ENCODE data around the gene JADE2. TPM values are rescaled to one million over a fixed set of nuclear protein-coding genes. Genes with fewer than 3 reads are reported as not detected.
A peak's percentile ranks its signal among the peaks of the same experiment; 100 is the strongest.
"Not testable (repeated sequence)": the region's sequence is repeated elsewhere in the genome, so short reads cannot be mapped to it uniquely, and the experiment has no call there.

The JADE2 gene
- total RNA-seq, 1 donor from 2014 or later = 70.9 TPM

DNA sequence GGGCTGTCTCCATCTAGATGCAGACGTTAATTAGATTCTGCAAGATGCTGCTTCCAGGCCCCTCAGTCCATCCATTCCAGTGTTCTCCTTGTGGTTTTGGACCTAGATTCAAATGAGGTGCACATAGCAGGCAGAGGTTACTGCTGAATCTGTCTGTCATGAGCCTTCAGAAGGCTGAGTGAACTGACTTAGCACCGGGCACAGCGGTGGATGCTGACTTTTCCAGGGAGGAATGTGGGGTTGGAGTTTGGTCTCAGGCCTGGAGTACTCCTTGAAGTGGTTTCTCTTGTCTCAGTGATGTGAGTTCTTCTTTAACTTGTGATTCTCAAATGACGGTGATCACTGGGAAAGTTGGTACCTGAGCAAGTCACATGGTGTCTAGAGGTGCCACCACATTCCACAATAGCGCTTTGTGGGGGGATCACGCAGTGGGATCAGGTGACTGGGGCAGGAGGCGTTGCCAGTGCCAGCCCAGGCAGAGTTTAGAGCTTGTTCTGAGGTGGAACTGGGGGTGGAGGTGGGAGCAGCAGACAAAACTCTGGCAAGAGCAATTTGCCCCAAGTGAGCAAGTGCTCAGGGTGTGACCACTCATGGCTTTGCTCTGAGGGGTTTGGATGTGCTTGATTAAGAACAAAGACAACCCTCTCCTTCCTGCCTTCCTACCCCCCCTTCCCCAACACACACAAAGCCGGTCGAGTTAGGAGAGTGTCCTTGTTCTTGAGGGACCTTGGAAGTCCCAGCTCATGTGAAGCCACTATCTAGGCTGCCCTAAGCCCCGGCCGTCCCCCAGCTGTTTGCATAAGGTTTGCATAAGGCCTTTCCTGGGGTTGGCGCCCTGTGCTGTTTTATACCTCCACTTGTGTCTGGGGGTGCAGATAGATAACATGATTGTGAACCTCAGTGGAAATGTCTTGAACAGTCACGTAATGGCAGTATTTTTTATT lies 25.1 kb downstream of the JADE2 start:
- H3K36me3 ChIP-seq = peaks cover 0 to 14% of the 10 kb centered on the region in 2 donors
- H3K9me3 ChIP-seq = no peaks in the 10 kb centered on the region
- intact Hi-C loops (cut with DNase I) = no loop called here
- no peaks in the 10 kb centered on the region for H3K27me3 ChIP-seq
- no peak overlapping the region for H3K4me3 ChIP-seq
- no peak for DNase-seq (ENCODE audit: low spot score in 2 of 2)
- H3K4me1 ChIP-seq = peaks cover 24 to 88% of the 10 kb centered on the region in 2 donors
- TF ChIP-seq CTCF (IDR thresholded peaks at IDR 0.05) = no peak
- H3K27ac ChIP-seq = peak overlapping the region; percentile 88 to 93

DNA sequence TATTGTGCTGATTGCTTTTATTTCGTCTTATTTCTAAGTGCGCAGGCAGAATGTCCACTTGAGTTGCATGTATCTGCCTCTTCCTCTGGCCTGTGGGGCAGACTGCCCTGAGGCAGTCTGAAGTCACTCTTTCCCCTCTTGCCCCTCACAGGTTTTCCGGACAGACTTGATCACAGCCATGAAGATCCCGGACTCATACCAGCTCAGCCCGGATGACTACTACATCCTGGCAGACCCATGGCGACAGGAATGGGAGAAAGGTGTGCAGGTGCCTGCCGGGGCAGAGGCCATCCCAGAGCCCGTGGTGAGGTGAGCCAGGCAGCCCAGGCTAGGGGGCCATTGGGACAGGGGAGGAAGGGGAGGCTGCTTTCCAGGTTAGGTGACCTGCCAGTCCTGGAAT lies 26.4 kb downstream of the JADE2 start:
- no peak for TF ChIP-seq CTCF (IDR thresholded peaks at IDR 0.05)
- DNase-seq (ENCODE audit: low spot score in 2 of 2) = no peak
- peaks cover 22 to 86% of the 10 kb centered on the region in 2 donors for H3K4me1 ChIP-seq
- H3K27ac ChIP-seq = peak overlapping the region; percentile 88 to 93
- peaks cover 0 to 14% of the 10 kb centered on the region in 2 donors for H3K36me3 ChIP-seq
- no peaks in the 10 kb centered on the region for H3K9me3 ChIP-seq
- no peaks in the 10 kb centered on the region for H3K27me3 ChIP-seq
- intact Hi-C loops (cut with DNase I) = loop anchor here (1.0 to 2.0 kb wide), 2 partner anchors 17 to 25 kb away; no protein-coding TSS in a partner anchor
- H3K4me3 ChIP-seq = peak overlapping the region in 1 of 2 donors; percentile 6

DNA sequence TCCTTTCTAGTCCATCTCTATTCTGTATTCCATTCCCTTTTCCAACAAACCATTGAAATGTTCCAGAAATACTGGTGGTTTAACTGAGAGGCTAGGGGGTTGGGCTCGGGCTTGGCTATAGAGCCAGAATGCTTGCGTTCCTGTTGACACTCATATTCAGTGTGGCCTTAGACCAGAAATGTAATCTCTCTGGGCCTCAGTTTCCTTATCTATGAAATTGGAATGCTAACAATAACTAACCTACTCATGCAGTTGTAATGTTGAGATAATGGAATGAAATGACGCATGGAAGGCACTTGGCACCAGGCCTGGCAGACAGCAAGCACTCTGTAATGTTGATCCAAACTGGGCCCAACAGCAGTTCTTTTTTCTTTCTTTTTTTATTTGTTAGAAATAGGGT lies 26.8 kb downstream of the JADE2 start:
- no peak for TF ChIP-seq CTCF (IDR thresholded peaks at IDR 0.05)
- Histone ChIP-seq H3K27ac (peak overlapping the region; percentile 88 to 93), H3K4me1 (peaks cover 22 to 82% of the 10 kb centered on the region in 2 donors), H3K4me3 (peak overlapping the region in 1 of 2 donors; percentile 6), H3K36me3 (peaks cover 0 to 14% of the 10 kb centered on the region in 2 donors), H3K9me3 (no peaks in the 10 kb centered on the region), H3K27me3 (no peaks in the 10 kb centered on the region)
- intact Hi-C loops (cut with DNase I) = loop anchor here (1.0 to 2.0 kb wide), 2 partner anchors 16 to 25 kb away; no protein-coding TSS in a partner anchor
- peak in 1 of 2 donors; percentile 95 for DNase-seq (ENCODE audit: low spot score in 2 of 2)

GRCh38 chr5:134552716-134553115 lies 27.2 kb downstream of the JADE2 start:
- H3K27me3 ChIP-seq; H3K9me3 ChIP-seq; DNase-seq (ENCODE audit: low spot score in 2 of 2); H3K4me3 ChIP-seq: not testable (repeated sequence)
- H3K27ac ChIP-seq = peak overlapping the region; percentile 88 to 93
- H3K36me3 ChIP-seq = peaks cover 0 to 14% of the 10 kb centered on the region in 2 donors
- peaks cover 21 to 78% of the 10 kb centered on the region in 2 donors for H3K4me1 ChIP-seq
- intact Hi-C loops (cut with DNase I) = loop anchor here (1.0 to 2.0 kb wide), 2 partner anchors 16 to 25 kb away; no protein-coding TSS in a partner anchor

DNA sequence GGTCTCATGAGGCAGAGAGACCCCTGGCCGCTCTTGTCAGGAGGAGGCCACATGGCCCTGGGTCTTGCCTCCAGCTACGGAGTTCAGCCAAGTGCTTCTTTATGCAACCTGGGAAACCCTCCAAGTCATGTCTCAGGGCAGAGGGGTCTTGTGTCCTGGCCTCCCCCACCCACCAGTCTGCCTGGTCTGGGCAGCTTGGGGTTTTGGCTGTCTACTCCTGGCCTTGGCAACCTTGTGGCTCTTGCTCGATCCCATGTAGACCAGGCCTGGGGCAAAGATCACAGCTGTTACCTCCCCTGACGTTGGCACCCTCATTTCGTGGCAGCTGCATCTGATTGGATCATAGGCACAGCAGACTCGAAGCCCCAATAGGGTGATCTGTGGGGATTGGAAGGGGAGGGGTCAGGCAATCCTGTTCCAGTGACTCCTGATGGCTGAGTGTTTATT lies 28.4 kb downstream of the JADE2 start:
- peak overlapping the region; percentile 88 to 93 for H3K27ac ChIP-seq
- intact Hi-C loops (cut with DNase I) = loop anchor here (2.0 kb wide), 1 partner anchor 15 kb away; no protein-coding TSS in a partner anchor
- no peak overlapping the region for H3K4me3 ChIP-seq
- H3K36me3 ChIP-seq = peaks cover 0 to 14% of the 10 kb centered on the region in 2 donors
- no peaks in the 10 kb centered on the region for H3K9me3 ChIP-seq
- no peaks in the 10 kb centered on the region for H3K27me3 ChIP-seq
- no peak for DNase-seq (ENCODE audit: low spot score in 2 of 2)
- no peak for TF ChIP-seq CTCF (IDR thresholded peaks at IDR 0.05)
- peaks cover 17 to 67% of the 10 kb centered on the region in 2 donors for H3K4me1 ChIP-seq

All from ascending aorta (tissue), 2 donors.